Gastroesophageal sphincter (tissue), 3 donors: Measurements from ENCODE around the gene PDE4C.

Experiments
- POLR2A ChIP-seq, 2 donors: fragments of 450-650 bp; IDR thresholded peaks; one replicate each; pipeline ENCODE4 v1.6.1; 2017; ENCODE audit warnings: antibody characterized with exemption in 2 of 2, mild to moderate bottlenecking in 2 of 2, moderate library complexity in 1 of 2
- POLR2AphosphoS5 ChIP-seq: sonication (generic); formaldehyde crosslinking; IDR thresholded peaks from one replicate; pipeline ENCODE4 v1.6.1; 2017; ENCODE audit warnings: antibody characterized with exemption
- TF ChIP-seq, protein P1 (sequence below), 4 experiments: fragments of 200-600 bp in 2 of 4; fragments of 450-650 bp in 2 of 4; sonication (generic) in 1 of 4; IDR thresholded peaks; one replicate each; pipeline ENCODE4 v1.5.1; 2017 to 2019; ENCODE audit warnings: antibody characterized with exemption in 4 of 4, mild to moderate bottlenecking in 2 of 4, moderate library complexity in 2 of 4

DNA sequence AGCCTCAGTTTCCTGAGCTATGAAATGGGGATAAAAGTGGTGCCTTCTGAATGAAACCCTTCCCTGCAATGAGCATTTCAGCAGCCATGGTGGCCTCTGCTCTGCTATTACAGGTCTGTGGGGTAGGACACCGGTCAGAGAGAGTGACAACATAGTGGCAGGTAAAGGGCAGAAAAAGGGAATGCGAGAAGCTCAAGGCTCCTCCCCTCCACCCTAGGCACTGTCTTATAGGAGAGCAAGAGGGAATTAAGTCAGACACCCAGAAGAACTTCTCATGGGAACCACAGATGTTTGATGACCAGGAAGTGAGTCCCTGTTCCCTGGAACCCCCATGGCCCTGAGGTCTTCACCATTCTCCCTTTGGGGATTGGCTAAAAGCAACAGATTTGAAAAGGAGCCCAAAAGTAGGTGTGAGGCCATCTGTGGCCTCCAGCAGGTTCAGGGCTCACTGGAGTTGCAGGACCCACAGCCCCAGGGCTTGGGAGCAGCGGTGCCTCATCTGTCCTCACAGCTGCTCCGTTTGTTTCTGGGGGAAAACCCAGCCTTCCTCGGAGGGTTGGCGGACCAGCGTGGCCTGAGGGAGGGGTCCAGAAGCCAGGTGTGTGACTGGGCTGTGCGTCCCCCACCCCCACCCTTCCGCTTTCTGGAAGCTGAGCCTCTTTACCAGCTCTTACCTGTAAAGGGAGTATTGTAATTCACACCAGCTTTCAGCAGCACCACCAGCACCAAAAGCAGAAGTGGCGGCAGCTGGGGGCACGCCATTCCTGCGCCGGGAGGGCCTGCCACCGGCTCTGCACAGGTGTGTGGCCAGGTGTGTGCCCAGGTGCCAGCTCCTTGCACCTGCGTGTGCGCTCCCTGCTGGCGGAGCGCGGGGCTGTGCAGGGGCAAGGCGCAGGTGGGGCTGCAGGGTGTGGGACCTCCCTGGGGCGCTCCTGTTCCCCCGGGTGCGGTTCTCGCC is 28.6 kb upstream of the PDE4C start:
- TF ChIP-seq POLR2A (IDR thresholded peaks at IDR 0.05) (no peak), POLR2AphosphoS5 (no peak)
- TF ChIP-seq, protein P1, sequence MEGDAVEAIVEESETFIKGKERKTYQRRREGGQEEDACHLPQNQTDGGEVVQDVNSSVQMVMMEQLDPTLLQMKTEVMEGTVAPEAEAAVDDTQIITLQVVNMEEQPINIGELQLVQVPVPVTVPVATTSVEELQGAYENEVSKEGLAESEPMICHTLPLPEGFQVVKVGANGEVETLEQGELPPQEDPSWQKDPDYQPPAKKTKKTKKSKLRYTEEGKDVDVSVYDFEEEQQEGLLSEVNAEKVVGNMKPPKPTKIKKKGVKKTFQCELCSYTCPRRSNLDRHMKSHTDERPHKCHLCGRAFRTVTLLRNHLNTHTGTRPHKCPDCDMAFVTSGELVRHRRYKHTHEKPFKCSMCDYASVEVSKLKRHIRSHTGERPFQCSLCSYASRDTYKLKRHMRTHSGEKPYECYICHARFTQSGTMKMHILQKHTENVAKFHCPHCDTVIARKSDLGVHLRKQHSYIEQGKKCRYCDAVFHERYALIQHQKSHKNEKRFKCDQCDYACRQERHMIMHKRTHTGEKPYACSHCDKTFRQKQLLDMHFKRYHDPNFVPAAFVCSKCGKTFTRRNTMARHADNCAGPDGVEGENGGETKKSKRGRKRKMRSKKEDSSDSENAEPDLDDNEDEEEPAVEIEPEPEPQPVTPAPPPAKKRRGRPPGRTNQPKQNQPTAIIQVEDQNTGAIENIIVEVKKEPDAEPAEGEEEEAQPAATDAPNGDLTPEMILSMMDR (IDR thresholded peaks at IDR 0.05), result no peak
